GM13976 (cell line): Measurements from ENCODE around the gene CHD2.

Experiments used
- DNase-seq: peaks from one replicate; pipeline ENCODE4 v3.0.0; 2012; ENCODE audit warnings: low spot score
- in situ Hi-C: fragments of 300-500 bp; cut with MboI; formaldehyde crosslinking; loops from one replicate; pipeline ENCODE4 v1.12.0; 2022; ENCODE audit warnings: low sequenced_read_pairs, mixed read lengths, inconsistent platforms; ENCODE audit not compliant: unreplicated experiment
- TF ChIP-seq, protein P1 (sequence below): IDR thresholded peaks from 2 replicates; pipeline ENCODE4 v1.5.1; 2012; ENCODE audit warnings: borderline replicate concordance, mild to moderate bottlenecking; ENCODE audit not compliant: insufficient read depth; ENCODE audit errors: extremely low read depth, missing control alignments, control extremely low read depth

The CHD2 gene

DNA sequence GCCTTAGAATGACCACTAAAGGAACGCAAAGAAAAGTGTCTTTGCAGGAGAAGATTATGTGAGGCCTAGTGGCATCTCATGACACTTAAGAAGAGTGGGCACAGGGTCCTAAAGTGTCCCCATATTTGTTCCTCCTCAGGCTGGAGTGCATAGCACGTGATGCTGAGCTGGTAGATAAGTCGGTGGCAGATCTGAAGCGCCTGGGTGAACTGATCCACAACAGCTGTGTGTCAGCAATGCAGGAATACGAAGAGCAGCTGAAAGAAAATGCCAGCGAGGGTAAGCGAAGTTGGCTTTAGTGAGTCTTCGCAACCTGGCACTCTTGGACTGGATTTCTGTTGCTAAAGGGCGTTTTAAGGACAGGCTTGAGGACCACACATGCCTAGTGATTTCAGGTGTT is 92.6 kb downstream of the CHD2 start:
- TF ChIP-seq, protein P1, sequence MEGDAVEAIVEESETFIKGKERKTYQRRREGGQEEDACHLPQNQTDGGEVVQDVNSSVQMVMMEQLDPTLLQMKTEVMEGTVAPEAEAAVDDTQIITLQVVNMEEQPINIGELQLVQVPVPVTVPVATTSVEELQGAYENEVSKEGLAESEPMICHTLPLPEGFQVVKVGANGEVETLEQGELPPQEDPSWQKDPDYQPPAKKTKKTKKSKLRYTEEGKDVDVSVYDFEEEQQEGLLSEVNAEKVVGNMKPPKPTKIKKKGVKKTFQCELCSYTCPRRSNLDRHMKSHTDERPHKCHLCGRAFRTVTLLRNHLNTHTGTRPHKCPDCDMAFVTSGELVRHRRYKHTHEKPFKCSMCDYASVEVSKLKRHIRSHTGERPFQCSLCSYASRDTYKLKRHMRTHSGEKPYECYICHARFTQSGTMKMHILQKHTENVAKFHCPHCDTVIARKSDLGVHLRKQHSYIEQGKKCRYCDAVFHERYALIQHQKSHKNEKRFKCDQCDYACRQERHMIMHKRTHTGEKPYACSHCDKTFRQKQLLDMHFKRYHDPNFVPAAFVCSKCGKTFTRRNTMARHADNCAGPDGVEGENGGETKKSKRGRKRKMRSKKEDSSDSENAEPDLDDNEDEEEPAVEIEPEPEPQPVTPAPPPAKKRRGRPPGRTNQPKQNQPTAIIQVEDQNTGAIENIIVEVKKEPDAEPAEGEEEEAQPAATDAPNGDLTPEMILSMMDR = no peak
- no peak for DNase-seq
- in situ Hi-C loops = no loop called here

DNA sequence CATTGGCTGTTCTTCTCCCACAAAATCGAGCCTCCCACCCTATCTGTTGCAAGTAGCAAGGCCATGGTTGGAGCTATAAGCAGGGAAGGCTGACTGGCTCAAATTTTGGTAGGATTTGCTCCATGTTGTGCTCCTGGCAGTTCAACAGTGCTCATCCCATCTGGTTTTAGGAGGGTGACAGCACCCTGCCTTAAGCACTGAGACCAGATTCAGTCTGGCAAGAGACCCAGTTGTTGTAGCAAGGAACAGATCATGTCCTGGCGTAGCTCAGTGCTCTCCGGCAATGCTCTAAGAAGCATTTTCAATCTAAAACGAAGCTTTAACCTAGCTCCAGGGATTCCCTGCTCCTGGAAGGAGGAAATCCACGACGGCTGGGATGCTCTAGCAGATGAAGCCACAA is 97.7 kb downstream of the CHD2 start:
- in situ Hi-C loops = no loop called here
- TF ChIP-seq, protein P1 = no peak

DNA sequence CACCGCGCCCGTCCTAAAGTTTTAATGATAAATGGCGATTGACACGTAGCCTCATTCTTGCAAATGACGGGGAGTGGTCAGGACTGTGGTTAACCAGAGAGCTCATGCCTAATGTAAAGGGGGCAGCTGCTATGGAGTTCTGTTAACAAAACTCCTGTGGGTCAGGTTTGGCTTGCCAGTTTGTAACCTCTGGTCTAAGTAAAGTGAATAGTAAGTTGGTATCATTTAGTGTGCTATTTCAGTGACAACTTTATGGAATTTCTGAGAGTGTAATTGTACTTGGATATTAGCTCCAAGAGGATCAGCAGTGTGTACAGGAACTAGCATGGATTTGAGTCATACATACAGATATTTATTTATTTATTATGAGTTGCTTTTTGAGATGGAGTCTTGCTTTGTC is 101.0 kb downstream of the CHD2 start:
- in situ Hi-C loops = loop anchor here (25.0 kb wide), 1 partner anchor 214 kb away; no protein-coding TSS in a partner anchor
- no peak for DNase-seq
- TF ChIP-seq, protein P1 = no peak

More for the DNA sequence above, 97.7 kb downstream of the CHD2 start:
- no peak for DNase-seq

DNA sequence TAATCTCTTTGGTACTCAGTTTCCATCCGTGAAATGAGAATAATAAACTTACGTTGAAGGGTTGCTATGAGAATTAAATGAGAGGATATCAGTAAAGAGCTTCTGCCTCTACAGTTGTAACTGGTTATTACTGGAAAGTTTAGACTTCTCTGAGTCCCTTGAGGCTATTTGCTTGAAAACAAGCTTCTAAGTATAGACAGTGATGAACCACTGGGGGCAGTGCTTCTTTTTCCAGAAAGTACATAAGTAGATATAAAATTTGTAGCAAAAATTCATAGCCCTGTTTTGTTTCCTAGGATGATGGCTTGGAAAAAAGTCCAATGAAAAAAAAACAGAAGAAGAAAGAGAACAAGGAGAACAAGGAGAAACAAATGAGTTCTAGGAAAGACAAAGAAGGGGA is 101.8 kb downstream of the CHD2 start:
- in situ Hi-C loops = loop anchor here (25.0 kb wide), 1 partner anchor 215 kb away; no protein-coding TSS in a partner anchor

DNA sequence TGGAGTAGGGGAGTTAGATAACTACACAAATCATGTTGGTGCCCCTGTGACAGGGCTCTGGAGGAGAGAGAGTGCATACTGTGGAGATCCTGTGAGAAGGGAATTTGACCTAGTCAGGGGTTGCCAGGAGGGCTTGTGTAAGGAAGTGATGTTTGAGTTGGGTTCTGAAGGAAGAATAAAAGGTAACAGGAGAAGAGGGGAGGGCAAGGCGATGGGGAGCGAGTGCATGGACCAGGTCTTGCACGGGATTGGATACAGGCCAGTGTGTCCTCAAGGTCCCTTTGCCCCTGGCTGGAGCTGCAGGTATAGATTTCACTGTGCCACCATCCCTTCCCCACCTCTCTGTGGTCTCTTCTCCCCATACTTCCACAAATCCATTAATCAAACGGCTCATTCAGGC is 105.0 kb downstream of the CHD2 start:
- DNase-seq = no peak
- TF ChIP-seq, protein P1 = no peak
- in situ Hi-C loops = loop anchor here (25.0 kb wide), 1 partner anchor 218 kb away; no protein-coding TSS in a partner anchor

More for the DNA sequence above, 101.8 kb downstream of the CHD2 start:
- TF ChIP-seq, protein P1 = no peak
- DNase-seq = no peak

GRCh38 chr15:93007994-93008393 is 107.9 kb downstream of the CHD2 start:
- no peak for DNase-seq
- in situ Hi-C loops = loop anchor here (25.0 kb wide), 1 partner anchor 221 kb away; no protein-coding TSS in a partner anchor
- TF ChIP-seq, protein P1 = no peak
